Astrocyte (in vitro differentiated cells and primary cell): ENCODE data around the gene PRDM10. TPM values are rescaled to one million over a fixed set of nuclear protein-coding genes. Genes with fewer than 3 reads are reported as not detected.

Source experiments
- DNase-seq: peaks from one replicate; pipeline ENCODE4 v3.0.0-alpha.2; 2010; ENCODE audit warnings: low read depth
- FAIRE-seq: peaks from 2 replicates; lab custom pipeline; 2011; peaks lifted over from hg19 to GRCh38; lab: Jason Lieb, UNC
- H2AFZ ChIP-seq: 2 replicates; pipeline ENCODE4 v1.6.0; 2012; ENCODE audit warnings: low read depth, low read length, inconsistent platforms
- H3K27ac ChIP-seq: 2 replicates; pipeline ENCODE4 v1.5.1; 2011; ENCODE audit warnings: low read depth, low read length, inconsistent platforms
- H3K27me3 ChIP-seq: 2 replicates; pipeline ENCODE4 v1.6.0; 2011; ENCODE audit warnings: low read length, inconsistent platforms; ENCODE audit not compliant: insufficient read depth
- H3K36me3 ChIP-seq: 2 replicates; pipeline ENCODE4 v1.5.1; 2011; ENCODE audit warnings: low read length, inconsistent platforms; ENCODE audit not compliant: insufficient read depth
- H3K4me1 ChIP-seq: 2 replicates; pipeline ENCODE4 v1.5.1; 2011; ENCODE audit warnings: low read length, inconsistent platforms; ENCODE audit not compliant: insufficient read depth
- H3K4me2 ChIP-seq: 2 replicates; pipeline ENCODE4 v1.6.0; 2012; ENCODE audit warnings: low read length, inconsistent platforms
- H3K4me3 ChIP-seq: 2 replicates; pipeline ENCODE4 v1.5.1; 2011; ENCODE audit warnings: low read depth, mild to moderate bottlenecking, low read length, inconsistent platforms; ENCODE audit not compliant: insufficient read depth
- H3K79me2 ChIP-seq: 2 replicates; pipeline ENCODE4 v1.6.0; 2012; ENCODE audit warnings: mild to moderate bottlenecking, low read length, inconsistent platforms; ENCODE audit not compliant: insufficient read depth
- H3K9ac ChIP-seq: 2 replicates; pipeline ENCODE4 v1.6.0; 2012; ENCODE audit warnings: mild to moderate bottlenecking, low read length, inconsistent platforms
- H3K9me3 ChIP-seq: 2 replicates; pipeline ENCODE4 v1.5.1; 2012; ENCODE audit warnings: low read depth, mild to moderate bottlenecking, low read length, inconsistent platforms; ENCODE audit not compliant: insufficient read depth
- H4K20me1 ChIP-seq: 2 replicates; pipeline ENCODE4 v1.6.0; 2012; ENCODE audit warnings: low read length, inconsistent platforms; ENCODE audit not compliant: insufficient read depth
- H3K27ac Mint-ChIP-seq: one replicate; pipeline ENCODE4 v1.8.0; 2021; ENCODE audit warnings: mild to moderate bottlenecking, mixed read lengths; ENCODE audit not compliant: unreplicated experiment
- H3K27me3 Mint-ChIP-seq: one replicate; pipeline ENCODE4 v1.8.0; 2021; ENCODE audit warnings: low read depth, mixed read lengths; ENCODE audit not compliant: unreplicated experiment
- H3K36me3 Mint-ChIP-seq: one replicate; pipeline ENCODE4 v1.8.0; 2021; ENCODE audit warnings: low read depth, mixed read lengths; ENCODE audit not compliant: unreplicated experiment
- H3K4me1 Mint-ChIP-seq: one replicate; pipeline ENCODE4 v1.8.0; 2021; ENCODE audit warnings: low read depth, mixed read lengths; ENCODE audit not compliant: unreplicated experiment
- H3K4me3 Mint-ChIP-seq: one replicate; pipeline ENCODE4 v1.8.0; 2021; ENCODE audit warnings: mild to moderate bottlenecking, moderate library complexity, mixed read lengths; ENCODE audit not compliant: unreplicated experiment
- H3K9me3 Mint-ChIP-seq: one replicate; pipeline ENCODE4 v1.8.0; 2021; ENCODE audit warnings: mild to moderate bottlenecking, mixed read lengths; ENCODE audit not compliant: unreplicated experiment
- CTCF ChIP-seq: IDR thresholded peaks from 2 replicates; pipeline ENCODE4 v1.5.1; 2011; ENCODE audit warnings: low read depth, mild to moderate bottlenecking, inconsistent platforms, low read length, moderate library complexity; ENCODE audit not compliant: insufficient read depth
- EZH2 ChIP-seq: IDR thresholded peaks from 2 replicates; pipeline ENCODE4 v1.6.1; 2012; ENCODE audit warnings: mild to moderate bottlenecking, low read length, inconsistent platforms; ENCODE audit not compliant: insufficient read depth
- total RNA-seq: library from RNA; stranded (reverse); gene quantifications from 2 replicates; pipeline ENCODE4 v1.2.1, GENCODE V29; 2021

PRDM10 gene
- total RNA-seq, 1 donor from 2014 or later: 10.1 TPM

- Histone ChIP-seq H3K4me3 (no peak overlapping the region), H4K20me1 (no peaks in the 10 kb centered on the region), H3K27ac (no peak overlapping the region), H3K36me3 (no peaks in the 10 kb centered on the region), H3K4me2 (no peak overlapping the region), H3K27me3 (peaks cover 7% of the 10 kb centered on the region), H3K9me3 (peaks cover 2% of the 10 kb centered on the region), H3K9ac (no peak overlapping the region), H3K4me1 (no peaks in the 10 kb centered on the region), H3K79me2 (no peaks in the 10 kb centered on the region), H2AFZ (no peak overlapping the region)
- Mint-ChIP-seq H3K36me3 (no peaks in the 10 kb centered on the region), H3K4me3 (no peak overlapping the region), H3K4me1 (peaks cover 2% of the 10 kb centered on the region), H3K27me3 (peaks cover 1% of the 10 kb centered on the region), H3K9me3 (no peaks in the 10 kb centered on the region), H3K27ac (no peak overlapping the region)
- DNase-seq (peak; percentile 20), FAIRE-seq (no peak)
- TF ChIP-seq CTCF: no peak
- TF ChIP-seq EZH2: no peak
Observed at GRCh38 chr11:130050257-130050656, 47.6 kb upstream of the PRDM10 start.

GRCh38 chr11:130049328-130049771 is 46.7 kb upstream of the PRDM10 start:
- Histone ChIP-seq H3K9ac (no peak overlapping the region), H3K27me3 (peaks cover 7% of the 10 kb centered on the region), H3K79me2 (no peaks in the 10 kb centered on the region), H3K27ac (no peak overlapping the region), H4K20me1 (no peaks in the 10 kb centered on the region), H2AFZ (no peak overlapping the region), H3K4me3 (no peak overlapping the region), H3K4me2 (no peak overlapping the region), H3K4me1 (no peaks in the 10 kb centered on the region), H3K9me3 (peaks cover 2% of the 10 kb centered on the region), H3K36me3 (no peaks in the 10 kb centered on the region)
- no peak for FAIRE-seq
- Mint-ChIP-seq H3K36me3 (no peaks in the 10 kb centered on the region), H3K27ac (no peak overlapping the region), H3K27me3 (peaks cover 1% of the 10 kb centered on the region), H3K4me3 (no peak overlapping the region), H3K4me1 (no peaks in the 10 kb centered on the region), H3K9me3 (no peaks in the 10 kb centered on the region)
- no peak for TF ChIP-seq CTCF
- TF ChIP-seq EZH2: no peak
- DNase-seq: no peak

GRCh38 chr11:130047141-130047540 is 44.5 kb upstream of the PRDM10 start:
- H3K9ac ChIP-seq: no peak overlapping the region
- H3K4me3 Mint-ChIP-seq: no peak overlapping the region
- TF ChIP-seq EZH2 (no peak), CTCF (no peak)

More at GRCh38 chr11:130047141-130047540, 44.5 kb upstream of the PRDM10 start:
- no peak overlapping the region for H3K4me3 ChIP-seq
- H3K27ac ChIP-seq: no peak overlapping the region
- Mint-ChIP-seq H3K27ac (no peak overlapping the region), H3K4me1 (peaks cover under 1% of the 10 kb centered on the region), H3K27me3 (peaks cover 1% of the 10 kb centered on the region), H3K9me3 (no peaks in the 10 kb centered on the region), H3K36me3 (no peaks in the 10 kb centered on the region)
- H3K36me3 ChIP-seq: no peaks in the 10 kb centered on the region
- H2AFZ ChIP-seq: no peak overlapping the region
- no peak for FAIRE-seq
- DNase-seq: no peak
- peaks cover 4% of the 10 kb centered on the region for H3K27me3 ChIP-seq
- no peaks in the 10 kb centered on the region for H3K79me2 ChIP-seq
- H3K4me2 ChIP-seq: no peak overlapping the region
- peaks cover 4% of the 10 kb centered on the region for H3K4me1 ChIP-seq
- H3K9me3 ChIP-seq: no peaks in the 10 kb centered on the region
- no peaks in the 10 kb centered on the region for H4K20me1 ChIP-seq
